Astrocyte (in vitro differentiated cells and primary cell): ENCODE measurements around the gene SLC35B2.

Experiments
- EZH2 ChIP-seq: IDR thresholded peaks from 2 replicates; pipeline ENCODE4 v1.6.1; 2012; ENCODE audit warnings: mild to moderate bottlenecking, low read length, inconsistent platforms; ENCODE audit not compliant: insufficient read depth
- TF ChIP-seq, protein P1 (sequence below): IDR thresholded peaks from 2 replicates; pipeline ENCODE4 v1.5.1; 2011; ENCODE audit warnings: low read depth, mild to moderate bottlenecking, inconsistent platforms, low read length, moderate library complexity; ENCODE audit not compliant: insufficient read depth

DNA sequence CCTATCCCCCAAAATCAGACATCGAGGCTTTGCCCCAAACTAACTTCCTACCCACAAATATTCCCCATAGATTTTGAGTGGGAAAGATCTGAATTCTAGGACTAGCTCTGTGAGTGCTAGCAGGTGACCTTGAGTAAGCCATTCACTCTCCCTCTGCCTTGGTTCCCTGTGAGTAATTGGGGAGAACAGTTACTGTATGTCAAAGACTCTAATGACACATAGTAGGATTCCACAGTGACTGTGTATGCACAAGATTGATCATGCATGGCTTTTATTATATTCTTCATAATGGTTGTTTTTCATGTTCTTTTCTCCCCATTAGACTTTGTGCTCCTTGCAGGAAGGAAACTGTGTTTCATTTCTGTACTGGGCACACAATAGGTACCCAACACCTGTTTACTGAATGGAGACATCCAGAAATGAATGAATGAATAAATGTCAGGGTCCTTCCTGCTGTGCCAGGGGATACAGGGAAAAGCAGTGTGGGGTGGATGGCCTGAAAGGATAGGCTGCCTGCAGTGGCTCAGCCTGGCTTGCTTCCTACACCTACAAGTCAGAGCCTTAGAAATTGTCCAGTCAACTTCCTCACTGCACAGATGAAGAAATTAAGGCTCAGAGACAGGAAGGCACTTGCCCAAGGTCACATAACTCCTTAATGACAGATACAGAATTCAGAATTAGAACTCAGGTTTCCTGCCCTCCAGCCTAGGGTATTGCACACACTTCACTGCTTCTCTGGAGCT is 12.0 kb upstream of the SLC35B2 start:
- TF ChIP-seq, protein P1, sequence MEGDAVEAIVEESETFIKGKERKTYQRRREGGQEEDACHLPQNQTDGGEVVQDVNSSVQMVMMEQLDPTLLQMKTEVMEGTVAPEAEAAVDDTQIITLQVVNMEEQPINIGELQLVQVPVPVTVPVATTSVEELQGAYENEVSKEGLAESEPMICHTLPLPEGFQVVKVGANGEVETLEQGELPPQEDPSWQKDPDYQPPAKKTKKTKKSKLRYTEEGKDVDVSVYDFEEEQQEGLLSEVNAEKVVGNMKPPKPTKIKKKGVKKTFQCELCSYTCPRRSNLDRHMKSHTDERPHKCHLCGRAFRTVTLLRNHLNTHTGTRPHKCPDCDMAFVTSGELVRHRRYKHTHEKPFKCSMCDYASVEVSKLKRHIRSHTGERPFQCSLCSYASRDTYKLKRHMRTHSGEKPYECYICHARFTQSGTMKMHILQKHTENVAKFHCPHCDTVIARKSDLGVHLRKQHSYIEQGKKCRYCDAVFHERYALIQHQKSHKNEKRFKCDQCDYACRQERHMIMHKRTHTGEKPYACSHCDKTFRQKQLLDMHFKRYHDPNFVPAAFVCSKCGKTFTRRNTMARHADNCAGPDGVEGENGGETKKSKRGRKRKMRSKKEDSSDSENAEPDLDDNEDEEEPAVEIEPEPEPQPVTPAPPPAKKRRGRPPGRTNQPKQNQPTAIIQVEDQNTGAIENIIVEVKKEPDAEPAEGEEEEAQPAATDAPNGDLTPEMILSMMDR: no peak
- no peak for TF ChIP-seq EZH2
